Measurements from ENCODE around the gene DHX34. TPM values are rescaled to one million over a fixed set of nuclear protein-coding genes. Genes with fewer than 3 reads are reported as not detected.
A peak's percentile ranks its signal among the peaks of the same experiment; 100 is the strongest.
"Not testable (repeated sequence)": the region's sequence is repeated elsewhere in the genome, so short reads cannot be mapped to it uniquely, and the experiment has no call there.

Gene DHX34
- polyA plus RNA-seq, 4 donors, result 6.5 to 13.9 (median 9.4) TPM

GRCh38 chr19:47365455-47365854, 16.3 kb downstream of the DHX34 start:
- H3K4me1 ChIP-seq (ENCODE audit: control insufficient read depth in 3 of 3, insufficient read depth in 2 of 3, low read depth in 1 of 3, low read length in 2 of 3); H3K27me3 ChIP-seq (ENCODE audit: control insufficient read depth in 3 of 3, insufficient read depth in 3 of 3, low read length in 3 of 3); H3K9me3 ChIP-seq (ENCODE audit: control insufficient read depth in 2 of 2, insufficient read depth in 1 of 2, low read depth in 1 of 2, low read length in 1 of 2); DNase-seq; H3K4me3 ChIP-seq (ENCODE audit: low read depth in 1 of 3, low read length in 3 of 3); FAIRE-seq; H3K27ac ChIP-seq (ENCODE audit: low read depth in 1 of 3, low read length in 2 of 3): not testable (repeated sequence)
- WGBS, 3 donors, result 89 to 96% (median 92%) methylated on average over 10 of the region's 10 CpGs
- peaks cover 10 to 71% (median 15%) of the 10 kb centered on the region in 3 donors for H3K36me3 ChIP-seq (ENCODE audit: control insufficient read depth in 3 of 3, insufficient read depth in 2 of 3, low read depth in 1 of 3, low read length in 3 of 3)

GRCh38 chr19:47370045-47370611, 21.0 kb downstream of the DHX34 start:
- H3K9me3 ChIP-seq (ENCODE audit: control insufficient read depth in 2 of 2, insufficient read depth in 1 of 2, low read depth in 1 of 2, low read length in 1 of 2), result no peaks in the 10 kb centered on the region
- no peak overlapping the region for H3K4me3 ChIP-seq (ENCODE audit: low read depth in 1 of 3, low read length in 3 of 3)
- no peaks in the 10 kb centered on the region for H3K4me1 ChIP-seq (ENCODE audit: control insufficient read depth in 3 of 3, insufficient read depth in 2 of 3, low read depth in 1 of 3, low read length in 2 of 3)
- DNase-seq, result no peak
- no peak for FAIRE-seq
- no peaks in the 10 kb centered on the region for H3K27me3 ChIP-seq (ENCODE audit: control insufficient read depth in 3 of 3, insufficient read depth in 3 of 3, low read length in 3 of 3)
- H3K36me3 ChIP-seq (ENCODE audit: control insufficient read depth in 3 of 3, insufficient read depth in 2 of 3, low read depth in 1 of 3, low read length in 3 of 3), result peaks cover 18 to 73% (median 21%) of the 10 kb centered on the region in 3 donors
- peak overlapping the region in 1 of 3 donors; percentile 24 for H3K27ac ChIP-seq (ENCODE audit: low read depth in 1 of 3, low read length in 2 of 3)
- WGBS, 3 donors, result 76 to 88% (median 84%) methylated on average over 10 of the region's 10 CpGs

- FAIRE-seq, result no peak
- 90 to 91% (median 90%) methylated on average over 9 of the region's 9 CpGs for WGBS, 3 donors
These were observed 22.1 kb downstream of the DHX34 start for GRCh38 chr19:47371261-47371660.

GRCh38 chr19:47372603-47373002, 23.5 kb downstream of the DHX34 start:
- no peak for FAIRE-seq
- Histone ChIP-seq H3K27ac (ENCODE audit: low read depth in 1 of 3, low read length in 2 of 3) (no peak overlapping the region), H3K4me1 (ENCODE audit: control insufficient read depth in 3 of 3, insufficient read depth in 2 of 3, low read depth in 1 of 3, low read length in 2 of 3) (peaks cover 0 to 3% (median 0%) of the 10 kb centered on the region in 3 donors), H3K9me3 (ENCODE audit: control insufficient read depth in 2 of 2, insufficient read depth in 1 of 2, low read depth in 1 of 2, low read length in 1 of 2) (no peaks in the 10 kb centered on the region), H3K36me3 (ENCODE audit: control insufficient read depth in 3 of 3, insufficient read depth in 2 of 3, low read depth in 1 of 3, low read length in 3 of 3) (peaks cover 27 to 88% (median 28%) of the 10 kb centered on the region in 3 donors), H3K27me3 (ENCODE audit: control insufficient read depth in 3 of 3, insufficient read depth in 3 of 3, low read length in 3 of 3) (no peaks in the 10 kb centered on the region), H3K4me3 (ENCODE audit: low read depth in 1 of 3, low read length in 3 of 3) (no peak overlapping the region)
- WGBS, 3 donors, result 94 to 96% (median 95%) methylated on average over 21 to 22 of the region's 22 CpGs
- no peak for DNase-seq

More at GRCh38 chr19:47371261-47371660, 22.1 kb downstream of the DHX34 start:
- Histone ChIP-seq H3K4me3 (ENCODE audit: low read depth in 1 of 3, low read length in 3 of 3) (no peak overlapping the region), H3K27me3 (ENCODE audit: control insufficient read depth in 3 of 3, insufficient read depth in 3 of 3, low read length in 3 of 3) (no peaks in the 10 kb centered on the region), H3K27ac (ENCODE audit: low read depth in 1 of 3, low read length in 2 of 3) (no peak overlapping the region), H3K9me3 (ENCODE audit: control insufficient read depth in 2 of 2, insufficient read depth in 1 of 2, low read depth in 1 of 2, low read length in 1 of 2) (no peaks in the 10 kb centered on the region), H3K36me3 (ENCODE audit: control insufficient read depth in 3 of 3, insufficient read depth in 2 of 3, low read depth in 1 of 3, low read length in 3 of 3) (peaks cover 21 to 80% (median 23%) of the 10 kb centered on the region in 3 donors), H3K4me1 (ENCODE audit: control insufficient read depth in 3 of 3, insufficient read depth in 2 of 3, low read depth in 1 of 3, low read length in 2 of 3) (peaks cover 0 to 2% (median 0%) of the 10 kb centered on the region in 3 donors)
- DNase-seq, result no peak

- Histone ChIP-seq H3K27me3 (ENCODE audit: control insufficient read depth in 3 of 3, insufficient read depth in 3 of 3, low read length in 3 of 3) (no peaks in the 10 kb centered on the region), H3K36me3 (ENCODE audit: control insufficient read depth in 3 of 3, insufficient read depth in 2 of 3, low read depth in 1 of 3, low read length in 3 of 3) (peaks cover 27 to 97% (median 30%) of the 10 kb centered on the region in 3 donors), H3K27ac (ENCODE audit: low read depth in 1 of 3, low read length in 2 of 3) (no peak overlapping the region), H3K4me3 (ENCODE audit: low read depth in 1 of 3, low read length in 3 of 3) (no peak overlapping the region), H3K9me3 (ENCODE audit: control insufficient read depth in 2 of 2, insufficient read depth in 1 of 2, low read depth in 1 of 2, low read length in 1 of 2) (no peaks in the 10 kb centered on the region), H3K4me1 (ENCODE audit: control insufficient read depth in 3 of 3, insufficient read depth in 2 of 3, low read depth in 1 of 3, low read length in 2 of 3) (peaks cover 0 to 3% (median 0%) of the 10 kb centered on the region in 3 donors)
- WGBS, 3 donors, result 88 to 91% (median 91%) methylated on average over 32 to 33 of the region's 33 CpGs
- no peak for DNase-seq
- no peak for FAIRE-seq
These were observed 24.4 kb downstream of the DHX34 start for GRCh38 chr19:47373246-47374240.

GRCh38 chr19:47374876-47375693, 26.0 kb downstream of the DHX34 start:
- DNase-seq (no peak), FAIRE-seq (no peak)
- Histone ChIP-seq H3K9me3 (ENCODE audit: control insufficient read depth in 2 of 2, insufficient read depth in 1 of 2, low read depth in 1 of 2, low read length in 1 of 2) (no peaks in the 10 kb centered on the region), H3K27me3 (ENCODE audit: control insufficient read depth in 3 of 3, insufficient read depth in 3 of 3, low read length in 3 of 3) (no peaks in the 10 kb centered on the region), H3K4me3 (ENCODE audit: low read depth in 1 of 3, low read length in 3 of 3) (no peak overlapping the region), H3K4me1 (ENCODE audit: control insufficient read depth in 3 of 3, insufficient read depth in 2 of 3, low read depth in 1 of 3, low read length in 2 of 3) (peaks cover 0 to 3% (median 0%) of the 10 kb centered on the region in 3 donors), H3K27ac (ENCODE audit: low read depth in 1 of 3, low read length in 2 of 3) (no peak overlapping the region), H3K36me3 (ENCODE audit: control insufficient read depth in 3 of 3, insufficient read depth in 2 of 3, low read depth in 1 of 3, low read length in 3 of 3) (peaks cover 23 to 95% (median 29%) of the 10 kb centered on the region in 3 donors)
- 95 to 97% (median 96%) methylated on average over 22 to 30 of the region's 30 CpGs for WGBS, 3 donors

GRCh38 chr19:47375694-47376588, 26.8 kb downstream of the DHX34 start:
- peaks cover 22 to 96% (median 32%) of the 10 kb centered on the region in 3 donors for H3K36me3 ChIP-seq (ENCODE audit: control insufficient read depth in 3 of 3, insufficient read depth in 2 of 3, low read depth in 1 of 3, low read length in 3 of 3)
- WGBS, 3 donors, result 95 to 97% (median 96%) methylated on average over 28 to 30 of the region's 30 CpGs
- H3K9me3 ChIP-seq (ENCODE audit: control insufficient read depth in 2 of 2, insufficient read depth in 1 of 2, low read depth in 1 of 2, low read length in 1 of 2), result no peaks in the 10 kb centered on the region
- DNase-seq (no peak), FAIRE-seq (no peak)
- H3K27me3 ChIP-seq (ENCODE audit: control insufficient read depth in 3 of 3, insufficient read depth in 3 of 3, low read length in 3 of 3), result no peaks in the 10 kb centered on the region
- H3K27ac ChIP-seq (ENCODE audit: low read depth in 1 of 3, low read length in 2 of 3), result no peak overlapping the region
- H3K4me1 ChIP-seq (ENCODE audit: control insufficient read depth in 3 of 3, insufficient read depth in 2 of 3, low read depth in 1 of 3, low read length in 2 of 3), result peaks cover 0 to 3% (median 0%) of the 10 kb centered on the region in 3 donors
- no peak overlapping the region for H3K4me3 ChIP-seq (ENCODE audit: low read depth in 1 of 3, low read length in 3 of 3)

All from small intestine (tissue), 7 donors.